Dedifferentiated amniotic fluid mesenchymal stem cell (primary cell): Measurements from ENCODE around the gene MXRA7.
A peak's percentile ranks its signal among the peaks of the same experiment; 100 is the strongest.
"Not testable (repeated sequence)": the region's sequence is repeated elsewhere in the genome, so short reads cannot be mapped to it uniquely, and the experiment has no call there.

Experiments
- DNase-seq: peaks from one replicate; pipeline ENCODE4 v3.0.0-alpha.2; 2016; ENCODE audit errors: extremely low spot score

MXRA7 gene

GRCh38 chr17:76710863-76711611 lies at the start of gene MXRA7:
MXRA7 (minus strand) TSS chr17:76710965; CDS start chr17:76710946, 19 bp downstream.
- no peak for DNase-seq

GRCh38 chr17:76758570-76758969 lies 47.8 kb upstream of the MXRA7 start:
- DNase-seq = no peak

- DNase-seq = no peak
These were observed 46.5 kb upstream of the MXRA7 start for GRCh38 chr17:76757256-76757655.

- no peak for DNase-seq
These were observed 44.5 kb upstream of the MXRA7 start for GRCh38 chr17:76755285-76755684.

GRCh38 chr17:76753061-76753961 lies 42.5 kb upstream of the MXRA7 start:
- DNase-seq = no peak

DNA sequence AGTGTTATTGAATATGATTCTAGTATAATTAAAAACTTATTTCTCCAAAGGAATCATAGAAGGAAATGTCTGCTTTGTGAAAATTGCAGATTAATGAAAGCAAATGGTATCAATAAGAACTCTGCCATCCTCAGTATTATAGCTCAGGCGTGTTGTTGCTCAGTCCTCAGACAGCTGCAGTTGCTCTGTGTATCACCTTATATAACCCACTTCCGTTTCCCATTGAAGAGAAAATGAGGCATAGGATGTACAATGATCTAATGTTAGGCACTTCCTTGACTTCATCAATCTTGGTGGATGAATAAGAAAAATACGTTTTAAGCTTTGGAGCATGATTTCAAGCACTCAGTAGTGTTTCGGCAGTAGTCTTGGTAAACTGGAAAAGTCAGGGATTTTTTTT lies 41.2 kb upstream of the MXRA7 start:
- no peak for DNase-seq

DNA sequence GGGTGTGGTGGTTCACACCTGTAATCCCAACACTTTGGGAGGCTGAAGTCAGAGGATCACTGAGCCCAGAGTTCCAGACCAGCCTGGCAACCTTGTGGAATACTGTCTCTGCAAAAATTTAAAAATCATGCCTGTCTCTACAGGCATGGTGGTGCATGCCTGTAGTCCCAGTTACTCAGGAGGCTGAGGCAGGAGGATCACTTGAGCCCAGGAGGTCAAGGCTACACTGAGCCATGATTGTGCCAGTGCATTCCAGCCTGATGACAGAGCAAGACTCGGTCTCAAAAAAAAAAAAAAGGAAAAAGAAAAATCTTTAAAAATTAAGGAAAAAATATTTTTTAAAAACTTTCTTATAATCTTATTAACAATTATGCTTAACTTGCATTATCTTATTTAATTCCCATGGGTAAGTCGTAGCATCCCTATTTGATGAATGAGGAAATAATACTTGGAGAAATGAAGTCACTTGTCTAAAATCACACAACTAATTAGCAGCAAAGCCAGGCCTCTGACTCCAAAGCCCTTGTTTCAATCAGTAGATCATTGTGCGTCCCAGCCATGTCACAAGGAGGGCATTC lies 40.7 kb upstream of the MXRA7 start:
- no peak for DNase-seq

- DNase-seq = no peak
These were observed 37.9 kb upstream of the MXRA7 start for GRCh38 chr17:76748657-76749056.

DNA sequence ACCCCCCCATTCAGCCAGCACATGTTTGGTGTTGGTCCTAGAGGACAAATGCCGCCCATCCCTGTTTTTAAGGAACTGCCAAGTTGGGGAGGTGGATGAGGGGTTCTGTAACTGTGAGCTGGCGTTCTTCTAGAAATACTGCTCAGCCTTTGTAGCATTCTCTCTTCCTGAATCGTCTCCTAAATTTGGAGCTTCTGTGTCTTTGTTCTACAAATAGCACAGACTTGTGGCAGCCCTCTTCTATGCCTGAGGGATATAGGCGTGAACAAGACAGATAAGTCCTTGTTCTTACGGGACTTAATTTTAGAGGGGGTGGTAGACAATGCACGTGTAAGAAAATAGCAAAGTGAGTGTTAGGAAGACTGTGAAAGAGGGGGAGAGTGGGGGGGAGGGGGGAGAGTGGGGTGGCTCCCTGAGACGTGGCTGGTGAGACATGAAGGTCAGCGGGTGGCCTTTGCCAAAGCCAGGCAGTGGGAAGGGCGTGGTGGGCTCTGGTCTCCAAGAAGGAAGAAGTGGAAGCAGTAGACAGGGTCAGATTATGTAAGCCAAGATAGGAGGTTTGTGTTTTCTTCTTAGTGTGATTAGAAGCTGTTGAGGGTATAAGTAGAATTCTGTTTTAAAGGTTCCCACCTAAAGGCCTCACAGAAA lies 37.1 kb upstream of the MXRA7 start:
- DNase-seq = no peak

- DNase-seq = not testable (repeated sequence)
These were observed 35.0 kb upstream of the MXRA7 start for GRCh38 chr17:76745785-76746184.

GRCh38 chr17:76744747-76745146 lies 34.0 kb upstream of the MXRA7 start:
- DNase-seq = no peak

DNA sequence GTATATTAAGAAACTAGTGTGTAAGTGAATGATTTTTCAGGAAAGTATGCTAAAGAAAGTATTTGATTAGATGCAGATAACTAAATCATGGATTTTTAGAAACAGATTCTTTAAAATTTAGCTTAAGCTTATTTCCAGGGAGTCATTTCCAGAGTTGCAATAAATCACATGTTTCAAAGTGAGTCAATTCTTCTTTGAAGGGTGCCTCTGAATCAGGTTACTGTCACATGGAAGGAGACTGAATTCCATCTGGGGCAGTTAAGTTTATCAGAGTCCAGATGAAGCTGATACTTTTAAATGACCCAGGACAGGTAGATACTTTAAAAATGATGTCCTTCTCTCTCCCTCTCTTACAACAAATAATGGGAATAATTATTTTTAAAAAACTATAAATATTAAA lies 32.2 kb upstream of the MXRA7 start:
- DNase-seq = no peak

GRCh38 chr17:76740329-76741118 lies 29.8 kb upstream of the MXRA7 start:
- DNase-seq = no peak

DNA sequence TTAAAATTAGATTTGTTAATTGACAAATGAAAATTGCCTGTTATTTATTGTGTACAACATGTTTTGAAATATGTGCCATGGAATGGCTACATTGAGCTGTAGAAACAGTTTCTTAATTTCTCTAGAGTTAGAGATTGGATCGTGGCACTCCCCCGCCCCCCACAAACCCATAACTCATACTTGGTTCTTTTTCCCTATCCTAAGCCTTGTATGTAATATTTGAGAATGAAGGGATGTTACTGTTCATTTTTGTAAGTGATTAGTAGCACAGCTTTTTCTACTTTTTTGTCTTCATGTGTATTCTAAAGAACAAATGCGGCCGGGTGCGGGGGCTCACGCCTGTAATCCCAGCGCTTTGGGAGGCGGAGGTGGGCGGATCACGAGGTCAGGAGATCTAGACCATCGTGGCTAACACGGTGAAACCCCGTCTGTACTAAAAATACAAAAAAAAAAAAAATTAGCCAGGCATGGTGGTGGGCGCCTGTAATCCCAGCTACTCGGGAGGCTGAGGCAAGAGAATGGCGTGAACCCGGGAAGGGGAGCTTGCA lies 28.9 kb upstream of the MXRA7 start:
- not testable (repeated sequence) for DNase-seq

DNA sequence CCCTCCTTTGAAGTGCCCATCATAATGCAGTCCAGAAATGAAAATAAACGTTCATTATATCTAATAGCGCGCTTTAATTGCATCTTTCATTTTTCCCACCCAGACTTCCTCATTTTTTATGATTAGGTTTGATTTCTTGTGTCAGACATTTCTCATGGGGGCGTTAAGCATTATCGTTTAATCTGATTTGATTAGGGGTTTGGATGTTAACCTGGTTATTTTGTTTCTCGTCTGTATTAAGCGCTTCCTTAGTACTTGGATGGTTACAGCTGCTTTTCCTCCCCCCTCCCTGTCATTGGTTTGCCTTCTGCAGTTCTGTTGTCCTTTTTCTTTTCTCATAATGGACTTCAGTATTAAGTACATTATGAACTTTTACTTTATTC lies 27.7 kb upstream of the MXRA7 start:
- no peak for DNase-seq

DNA sequence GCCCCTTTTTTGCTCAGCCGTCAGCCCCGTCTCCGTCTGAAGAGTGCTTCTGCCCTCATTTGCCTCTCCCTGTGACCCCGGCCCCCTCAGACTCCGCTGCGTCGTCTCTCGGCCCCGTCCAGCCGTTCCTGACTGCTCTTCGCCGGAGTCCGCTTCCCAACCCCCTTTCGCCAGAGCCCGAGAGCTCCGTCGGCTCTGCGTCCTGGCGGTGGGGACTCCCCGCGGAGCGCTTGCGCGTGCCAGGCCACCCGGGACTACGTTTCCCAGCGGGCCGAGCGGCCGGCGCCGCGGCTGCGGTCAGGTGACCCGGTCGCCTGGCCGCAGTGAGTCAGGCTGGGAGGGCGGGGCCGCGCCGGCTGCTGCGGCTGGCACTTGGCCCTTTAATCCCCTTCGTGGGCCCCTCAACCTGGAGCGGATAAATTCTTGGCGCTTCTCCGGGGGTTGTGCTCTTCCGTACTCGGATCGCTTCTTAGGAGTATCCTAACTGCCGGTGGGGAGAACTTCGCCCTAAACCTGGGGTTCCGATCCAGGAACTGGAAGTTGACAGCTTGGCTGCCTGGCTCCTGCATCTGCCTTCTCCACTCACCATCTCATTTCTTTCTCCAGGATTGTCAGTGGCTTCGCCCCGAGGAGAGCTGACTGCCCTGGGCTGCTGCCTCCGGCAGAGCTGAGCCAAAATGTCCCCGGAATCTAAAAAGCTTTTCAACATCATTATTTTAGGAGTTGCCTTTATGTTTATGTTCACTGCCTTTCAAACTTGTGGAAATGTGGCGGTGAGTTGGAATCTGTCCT lies 27.1 kb upstream of the MXRA7 start, which contains the start of gene MFSD11:
TSS of gene MFSD11 (plus strand) at position 444 of the 792 bp plus-strand sequence. CDS start at position 678, 234 bp downstream.
- peak; percentile 89 for DNase-seq

DNA sequence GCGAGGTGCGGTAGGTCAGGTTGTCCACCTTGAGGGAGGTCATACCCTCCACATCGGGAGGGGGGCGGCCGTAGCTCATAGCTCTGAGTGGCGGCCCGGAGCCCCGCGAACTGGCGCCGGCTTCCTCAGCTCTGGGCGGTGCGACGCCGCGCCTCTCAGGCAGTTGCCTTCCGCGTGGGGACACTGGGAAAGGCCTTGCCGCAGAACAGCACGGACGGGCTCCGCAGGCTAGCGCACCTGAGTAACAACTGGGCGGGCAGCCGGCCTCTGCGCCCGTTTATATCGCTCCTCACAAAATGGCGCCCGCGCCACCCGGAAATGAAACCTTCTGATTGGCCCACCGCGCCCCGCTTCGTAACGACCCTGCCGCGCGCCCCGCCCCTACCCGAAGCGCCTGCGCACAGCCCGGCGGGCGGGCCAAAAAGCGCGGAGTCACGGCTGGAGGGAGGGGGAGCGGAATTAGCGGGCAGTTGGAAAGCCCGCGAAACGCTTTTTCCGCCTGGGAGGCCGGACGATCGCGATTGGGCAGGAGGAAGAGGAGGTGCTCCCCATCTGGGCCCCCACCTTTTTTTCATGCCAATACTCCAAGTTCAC lies 26.4 kb upstream of the MXRA7 start, which contains the start of gene SRSF2:
TSS of gene SRSF2 (minus strand) at position 250 of the 594 bp plus-strand sequence. CDS start at position 79, 171 bp downstream.
- peak; percentile 98 for DNase-seq

- peak; percentile 64 for DNase-seq
These were observed 25.8 kb upstream of the MXRA7 start for GRCh38 chr17:76736349-76737081.
